Adrenal gland (tissue), 5 donors: ENCODE measurements around the gene NHSL1.

Experiments
- CTCF ChIP-seq, 6 experiments: fragments of 450-650 bp in 4 of 6; fragments of 200-600 bp in 2 of 6; sonication (generic) in 1 of 6; IDR thresholded peaks; 1 replicate in 5 of 6; 2 replicates in 1 of 6; pipeline versions ENCODE4 v1.5.1 to v1.8.0; 2016 to 2021; ENCODE audit warnings: antibody characterized with exemption in 6 of 6, mild to moderate bottlenecking in 2 of 6, moderate library complexity in 1 of 6
- POLR2A ChIP-seq, 2 donors: fragments of 450-650 bp; IDR thresholded peaks; one replicate each; pipeline ENCODE4 v1.6.1; 2017; ENCODE audit warnings: antibody characterized with exemption in 2 of 2, mild to moderate bottlenecking in 2 of 2, moderate library complexity in 1 of 2
- donor health status: DM: no; HTN: no; CAD: no.

DNA sequence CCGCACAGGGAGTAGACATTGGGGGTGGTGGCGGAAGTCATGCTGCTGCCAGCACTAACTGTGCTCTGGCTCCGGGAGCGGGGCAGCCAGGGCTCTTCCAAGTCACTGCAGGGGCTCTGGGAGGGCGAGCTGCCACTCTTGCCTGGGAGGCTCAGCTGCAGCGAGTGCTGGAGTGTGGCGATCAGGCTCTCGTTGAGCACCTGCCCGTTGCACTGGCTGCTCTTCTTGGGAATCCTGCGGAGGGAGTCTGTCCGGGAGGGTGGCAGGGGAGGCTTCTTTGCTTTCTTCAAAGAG is 67.3 kb downstream of the NHSL1 start:
- TF ChIP-seq CTCF (IDR thresholded peaks at IDR 0.05) = no peak
- TF ChIP-seq POLR2A (IDR thresholded peaks at IDR 0.05) = no peak
